Stimulated activated memory B cell treated with anti-CD40 and anti-IgM and Interleukin-4, amounts not matched to agents 10 μg/mL and 1 μg/mL and 100 μg/mL, for 72 hours (primary cell): ENCODE data around the gene PLXNA1.

Source experiments
- ATAC-seq: fragments of 150-1000 bp; cut with Tn5 transposase; 2 replicates; pipeline ENCODE4 v1.10.0; 2021
- H3K27ac Mint-ChIP-seq: one replicate; pipeline ENCODE4 v1.8.0; 2022; ENCODE audit warnings: mild to moderate bottlenecking, mixed read lengths
- H3K27me3 Mint-ChIP-seq: one replicate; pipeline ENCODE4 v1.8.0; 2022; ENCODE audit warnings: mixed read lengths
- H3K36me3 Mint-ChIP-seq: one replicate; pipeline ENCODE4 v1.8.0; 2022; ENCODE audit warnings: mixed read lengths
- H3K4me1 Mint-ChIP-seq: one replicate; pipeline ENCODE4 v1.8.0; 2022; ENCODE audit warnings: mixed read lengths
- H3K4me3 Mint-ChIP-seq: one replicate; pipeline ENCODE4 v1.8.0; 2022; ENCODE audit warnings: mild to moderate bottlenecking, moderate library complexity, mixed read lengths
- H3K9me3 Mint-ChIP-seq: one replicate; pipeline ENCODE4 v1.8.0; 2022; ENCODE audit warnings: mixed read lengths

Gene PLXNA1

DNA sequence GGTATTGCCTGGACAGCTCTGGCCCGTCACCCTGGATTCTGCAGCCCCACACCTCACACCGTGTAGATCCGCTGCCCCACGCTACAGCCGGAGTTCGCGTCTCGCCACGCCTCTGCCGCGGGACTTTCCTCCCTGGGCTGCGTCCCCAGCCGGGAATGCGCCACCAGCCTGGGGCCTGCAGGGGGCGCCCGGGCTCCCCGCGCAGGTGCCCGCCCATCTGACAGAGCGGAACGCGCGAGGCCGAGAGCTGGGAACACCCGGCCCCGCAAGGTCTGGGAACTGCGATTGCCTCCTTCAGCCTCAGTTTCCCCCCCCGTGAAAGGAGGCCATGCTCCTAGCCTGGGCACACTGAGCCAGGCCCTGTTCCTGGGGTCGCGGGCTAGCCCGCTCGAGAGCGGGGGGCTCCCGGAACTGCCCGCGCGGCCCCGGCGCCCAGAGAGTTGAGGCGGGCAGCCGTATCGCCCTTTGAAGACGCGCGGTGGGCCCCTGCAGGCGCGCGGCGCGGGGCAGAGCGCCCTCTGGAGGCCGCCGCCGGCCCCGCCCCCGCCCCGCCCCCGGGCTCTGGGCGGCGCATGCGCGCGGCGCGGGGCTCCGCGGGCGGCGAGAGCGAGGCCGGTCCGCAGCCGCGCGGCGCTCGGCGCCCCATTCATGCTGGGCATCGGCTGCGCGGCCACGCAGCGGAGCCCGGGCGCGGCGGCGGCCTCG lies at the start of gene PLXNA1:
PLXNA1 (plus strand) TSS at position 645 of the 705 bp plus-strand sequence. CDS start 5,479 bp downstream, outside the sequence.
- Mint-ChIP-seq H3K4me3 (peak within 1 kb of the TSS; percentile 84), H3K4me1 (peaks cover 55% of the 10 kb centered on the region), H3K36me3 (no peaks in the 10 kb centered on the region), H3K27ac (peak within 1 kb of the TSS; percentile 88), H3K9me3 (no peaks in the 10 kb centered on the region), H3K27me3 (peaks cover 31% of the 10 kb centered on the region)
- ATAC-seq, result peak; percentile 78

DNA sequence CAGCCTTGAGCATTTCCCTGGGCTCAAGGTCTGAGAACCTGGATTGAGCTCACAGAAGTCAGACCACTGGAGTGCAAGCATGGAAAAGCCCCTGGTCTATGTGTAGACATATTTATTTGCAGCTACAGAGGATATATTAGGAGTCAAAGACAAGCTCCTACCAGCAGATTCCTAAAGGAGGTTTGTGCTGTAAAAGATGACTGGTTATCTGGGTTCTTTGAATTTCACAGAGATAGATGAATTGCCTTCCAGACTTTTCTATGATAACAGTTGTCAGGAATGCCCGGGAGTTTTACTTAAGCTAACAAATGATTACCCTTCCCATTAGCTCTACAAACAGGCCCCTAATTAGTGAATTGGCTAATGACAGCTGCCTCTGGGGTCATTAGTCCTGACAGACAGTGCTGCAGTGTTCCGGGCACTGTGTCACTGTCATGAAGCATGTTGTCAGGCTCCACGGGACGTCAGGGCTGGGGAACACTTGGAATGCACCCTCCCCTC lies 48.8 kb upstream of the PLXNA1 start:
- Mint-ChIP-seq H3K4me1 (no peaks in the 10 kb centered on the region), H3K9me3 (no peaks in the 10 kb centered on the region), H3K36me3 (peaks cover 21% of the 10 kb centered on the region), H3K27me3 (no peaks in the 10 kb centered on the region), H3K4me3 (no peak overlapping the region), H3K27ac (no peak overlapping the region)
- no peak for ATAC-seq

- no peaks in the 10 kb centered on the region for H3K9me3 Mint-ChIP-seq
- H3K4me1 Mint-ChIP-seq, result no peaks in the 10 kb centered on the region
- no peak for ATAC-seq
Observed at GRCh38 chr3:126934991-126935390, 47.9 kb upstream of the PLXNA1 start.

DNA sequence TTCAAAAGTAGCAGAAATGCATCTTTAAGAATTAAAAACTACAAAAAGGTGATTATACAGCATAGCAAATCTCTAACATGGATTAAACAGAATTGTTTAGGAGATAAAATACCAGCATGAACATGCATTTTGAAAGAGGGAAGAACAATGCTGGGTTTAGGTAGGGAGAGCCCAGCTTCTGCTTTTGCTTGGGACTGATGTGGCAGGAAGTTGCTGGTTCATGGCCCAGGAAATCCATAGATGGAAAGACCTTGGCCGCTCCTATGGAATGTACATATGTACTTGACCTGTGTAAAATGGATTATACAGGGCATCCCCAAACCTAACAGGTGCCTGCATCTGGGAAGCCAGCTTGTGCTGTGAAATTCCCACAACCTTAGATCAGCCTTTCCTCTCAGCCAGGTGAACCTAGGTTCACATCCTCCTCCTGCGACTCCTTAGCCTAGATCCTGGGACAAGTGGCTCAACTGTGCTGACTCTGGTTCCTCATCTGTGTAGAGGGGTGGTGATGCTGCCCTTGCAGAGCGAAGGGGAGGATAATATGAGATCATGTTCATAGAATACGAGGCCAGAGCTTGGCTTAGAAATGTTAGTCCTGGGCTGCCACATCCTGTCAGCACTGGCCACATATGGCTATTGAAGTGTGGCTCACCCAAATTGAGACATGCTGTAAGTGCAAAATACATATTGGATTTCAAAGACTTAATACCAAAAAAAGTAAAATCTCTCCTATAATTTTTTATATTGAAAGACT lies 47.0 kb upstream of the PLXNA1 start:
- H3K27ac Mint-ChIP-seq, result no peak overlapping the region

More at GRCh38 chr3:126934991-126935390, 47.9 kb upstream of the PLXNA1 start:
- no peak overlapping the region for H3K4me3 Mint-ChIP-seq
- no peak overlapping the region for H3K27ac Mint-ChIP-seq
- H3K36me3 Mint-ChIP-seq, result peaks cover 15% of the 10 kb centered on the region
- no peaks in the 10 kb centered on the region for H3K27me3 Mint-ChIP-seq

DNA sequence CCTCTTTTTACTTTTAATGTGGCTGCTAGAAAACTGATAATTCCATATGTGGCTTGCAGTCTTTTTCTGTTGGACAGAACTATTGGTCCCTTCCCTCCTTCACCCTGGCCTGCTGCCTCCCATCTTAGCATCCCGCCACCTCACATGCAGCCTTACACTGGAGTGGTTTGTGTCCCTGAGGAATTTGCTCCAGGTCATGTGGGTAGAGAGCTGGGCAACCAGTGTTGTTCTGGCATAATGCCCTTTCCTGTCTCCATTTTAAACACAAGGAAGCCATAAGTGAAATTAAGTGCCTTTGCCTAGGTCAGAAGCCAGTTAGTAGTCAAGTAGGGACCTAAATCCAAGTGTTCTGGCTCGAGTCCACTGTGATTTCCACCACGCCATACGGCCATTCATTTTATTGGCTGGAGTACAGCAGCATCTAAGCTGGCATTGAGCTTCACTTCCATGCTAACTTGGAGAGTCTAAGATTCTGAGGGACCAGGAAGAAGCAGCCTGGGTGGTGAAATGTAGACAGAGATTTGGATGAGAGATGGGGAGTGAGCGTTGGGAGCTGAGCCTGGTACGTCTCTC lies 46.0 kb upstream of the PLXNA1 start:
- H3K36me3 Mint-ChIP-seq, result peaks cover 9% of the 10 kb centered on the region
- H3K27ac Mint-ChIP-seq, result no peak overlapping the region
- peaks cover 5% of the 10 kb centered on the region for H3K4me1 Mint-ChIP-seq
- no peaks in the 10 kb centered on the region for H3K27me3 Mint-ChIP-seq
- no peak overlapping the region for H3K4me3 Mint-ChIP-seq
- ATAC-seq, result no peak
- no peaks in the 10 kb centered on the region for H3K9me3 Mint-ChIP-seq

More for the DNA sequence above, 47.0 kb upstream of the PLXNA1 start:
- Mint-ChIP-seq H3K36me3 (peaks cover 7% of the 10 kb centered on the region), H3K4me1 (no peaks in the 10 kb centered on the region), H3K4me3 (no peak overlapping the region), H3K27me3 (no peaks in the 10 kb centered on the region), H3K9me3 (no peaks in the 10 kb centered on the region)
- ATAC-seq, result no peak

GRCh38 chr3:126937533-126937932 lies 45.4 kb upstream of the PLXNA1 start:
- Mint-ChIP-seq H3K9me3 (no peaks in the 10 kb centered on the region), H3K4me3 (no peak overlapping the region), H3K4me1 (peaks cover 6% of the 10 kb centered on the region), H3K36me3 (peaks cover 13% of the 10 kb centered on the region), H3K27ac (no peak overlapping the region), H3K27me3 (no peaks in the 10 kb centered on the region)
- no peak for ATAC-seq

DNA sequence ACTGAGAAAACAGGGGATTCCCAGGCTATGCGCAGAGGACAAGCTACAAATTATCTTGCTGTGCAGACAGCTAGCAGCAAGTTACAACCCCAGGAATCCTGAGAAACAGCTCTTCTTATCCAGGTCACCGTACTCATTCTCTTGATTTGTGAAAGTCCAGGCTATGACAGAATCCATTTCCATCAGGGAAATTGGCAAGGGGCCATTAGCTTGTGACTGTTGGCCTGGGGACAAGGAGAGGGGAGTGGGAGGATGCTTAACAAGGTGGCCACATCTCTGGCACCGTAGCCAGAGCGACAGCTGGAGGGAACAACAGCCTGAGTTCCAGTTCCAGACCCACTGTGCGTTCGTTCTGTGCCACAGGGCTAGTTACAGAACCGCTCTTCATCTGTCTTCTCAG lies 44.9 kb upstream of the PLXNA1 start:
- ATAC-seq, result no peak
- Mint-ChIP-seq H3K9me3 (no peaks in the 10 kb centered on the region), H3K4me1 (peaks cover 6% of the 10 kb centered on the region), H3K4me3 (no peak overlapping the region), H3K27me3 (no peaks in the 10 kb centered on the region), H3K27ac (no peak overlapping the region), H3K36me3 (peaks cover 16% of the 10 kb centered on the region)

DNA sequence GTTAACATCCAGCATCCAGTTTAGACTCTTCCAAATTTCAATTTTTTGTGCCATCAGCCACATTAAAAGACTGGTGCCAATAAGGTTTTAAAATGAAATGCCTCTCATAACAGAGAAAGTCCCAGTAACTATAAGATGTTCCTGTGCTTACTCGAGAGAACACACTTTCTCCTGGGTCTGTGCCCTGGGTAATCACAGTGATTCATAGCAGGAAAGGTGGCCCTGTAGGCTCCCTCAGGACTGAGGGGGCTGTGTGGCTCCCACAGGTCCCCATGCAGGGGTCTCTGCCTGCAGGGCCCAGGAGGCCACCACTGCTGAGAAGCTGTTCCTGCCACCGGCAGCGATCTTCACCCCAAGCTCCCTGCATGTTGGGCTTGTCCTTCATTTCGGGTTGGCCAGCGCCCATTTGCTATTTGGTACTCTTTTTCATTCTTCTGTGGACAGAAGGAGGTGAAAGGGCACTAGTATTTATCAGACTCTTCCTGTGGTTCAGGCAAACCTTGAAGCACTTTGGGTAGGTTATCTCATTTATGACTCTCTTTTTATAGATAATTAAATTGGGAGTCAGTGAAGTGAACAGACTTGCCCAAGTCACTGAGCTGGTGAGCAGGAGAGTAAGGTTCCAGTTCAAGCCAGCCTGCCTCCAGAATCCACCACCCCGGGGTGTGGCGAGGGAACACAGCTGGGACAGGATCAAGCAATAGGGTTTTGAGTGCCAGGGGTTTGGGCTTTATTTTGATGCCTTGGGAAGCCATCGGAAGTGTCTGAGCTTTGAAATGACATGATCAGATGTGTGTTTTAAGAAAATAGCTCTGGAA lies 44.2 kb upstream of the PLXNA1 start:
- no peak for ATAC-seq
- no peak overlapping the region for H3K4me3 Mint-ChIP-seq

GRCh38 chr3:126939338-126939718 lies 43.6 kb upstream of the PLXNA1 start:
- peaks cover 20% of the 10 kb centered on the region for H3K36me3 Mint-ChIP-seq
- H3K4me1 Mint-ChIP-seq, result peaks cover 18% of the 10 kb centered on the region
- no peak for ATAC-seq
- H3K9me3 Mint-ChIP-seq, result no peaks in the 10 kb centered on the region
- H3K4me3 Mint-ChIP-seq, result no peak overlapping the region
- no peaks in the 10 kb centered on the region for H3K27me3 Mint-ChIP-seq
- no peak overlapping the region for H3K27ac Mint-ChIP-seq

More for the DNA sequence above, 44.2 kb upstream of the PLXNA1 start:
- Mint-ChIP-seq H3K27me3 (no peaks in the 10 kb centered on the region), H3K27ac (no peak overlapping the region), H3K4me1 (peaks cover 12% of the 10 kb centered on the region), H3K9me3 (no peaks in the 10 kb centered on the region), H3K36me3 (peaks cover 19% of the 10 kb centered on the region)

GRCh38 chr3:126939733-126940132 lies 43.2 kb upstream of the PLXNA1 start:
- Mint-ChIP-seq H3K27me3 (no peaks in the 10 kb centered on the region), H3K36me3 (peaks cover 24% of the 10 kb centered on the region), H3K4me3 (no peak overlapping the region), H3K9me3 (no peaks in the 10 kb centered on the region), H3K4me1 (peaks cover 22% of the 10 kb centered on the region), H3K27ac (no peak overlapping the region)
- ATAC-seq, result no peak

- no peak for ATAC-seq
- no peak overlapping the region for H3K4me3 Mint-ChIP-seq
- peaks cover 31% of the 10 kb centered on the region for H3K36me3 Mint-ChIP-seq
- no peak overlapping the region for H3K27ac Mint-ChIP-seq
- H3K27me3 Mint-ChIP-seq, result no peaks in the 10 kb centered on the region
- peaks cover 28% of the 10 kb centered on the region for H3K4me1 Mint-ChIP-seq
- no peaks in the 10 kb centered on the region for H3K9me3 Mint-ChIP-seq
Observed at GRCh38 chr3:126941721-126942270, 41.1 kb upstream of the PLXNA1 start.

- ATAC-seq, result no peak
- H3K27ac Mint-ChIP-seq, result peak overlapping the region; percentile 8
- H3K4me1 Mint-ChIP-seq, result peaks cover 28% of the 10 kb centered on the region
- no peak overlapping the region for H3K4me3 Mint-ChIP-seq
- peaks cover 37% of the 10 kb centered on the region for H3K36me3 Mint-ChIP-seq
- H3K9me3 Mint-ChIP-seq, result no peaks in the 10 kb centered on the region
- H3K27me3 Mint-ChIP-seq, result no peaks in the 10 kb centered on the region
Observed at GRCh38 chr3:126944089-126944965, 38.6 kb upstream of the PLXNA1 start.

DNA sequence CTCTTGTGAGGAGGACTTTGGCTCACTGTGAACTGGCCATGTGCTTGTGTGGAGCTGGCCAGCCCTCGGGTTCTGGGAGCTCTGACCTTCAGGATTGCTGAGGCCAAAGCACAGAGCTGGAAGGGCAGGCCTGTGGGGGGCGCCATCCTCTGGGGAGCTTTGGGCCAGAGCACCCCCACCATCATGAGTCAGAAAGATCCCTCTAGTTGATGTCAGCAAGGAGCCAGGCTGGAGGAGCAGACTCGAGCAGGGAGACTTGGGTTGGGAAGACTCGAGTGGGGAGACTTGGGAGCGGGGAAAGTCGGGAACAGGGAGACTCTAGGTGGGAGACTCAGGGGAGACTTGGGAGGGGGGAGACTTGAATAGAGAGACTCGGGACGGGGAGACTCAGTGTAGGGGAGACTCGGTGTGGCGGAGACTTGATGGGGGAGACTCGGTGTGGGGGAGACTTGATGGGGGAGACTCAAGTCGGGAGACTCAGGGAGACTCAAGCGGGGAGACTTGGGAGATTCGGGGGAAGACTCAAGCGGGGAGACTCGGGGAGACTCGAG lies 37.7 kb upstream of the PLXNA1 start:
- Mint-ChIP-seq H3K27me3 (no peaks in the 10 kb centered on the region), H3K9me3 (no peaks in the 10 kb centered on the region), H3K4me1 (peaks cover 28% of the 10 kb centered on the region), H3K36me3 (peaks cover 37% of the 10 kb centered on the region), H3K27ac (no peak overlapping the region), H3K4me3 (no peak overlapping the region)
- ATAC-seq, result no peak

DNA sequence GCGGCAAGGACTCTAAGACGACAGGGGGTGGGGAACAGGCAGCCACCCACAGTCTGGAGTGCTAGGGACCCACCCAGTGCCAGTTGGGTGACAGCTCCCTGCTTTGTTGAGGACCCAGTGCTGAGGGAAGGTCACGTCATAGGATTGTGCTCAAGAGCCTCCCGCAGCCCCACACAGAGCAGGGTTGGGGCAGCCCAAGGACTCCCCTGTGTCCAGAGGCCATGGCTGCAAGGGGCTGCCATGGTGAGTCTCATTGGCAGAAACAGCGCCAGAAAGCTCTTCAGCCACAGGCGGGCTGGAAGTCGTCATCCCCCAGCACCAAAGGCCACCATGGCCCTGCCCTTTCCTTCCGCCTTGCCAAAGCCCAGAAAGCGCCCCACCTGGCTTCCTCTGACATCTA lies 37.0 kb upstream of the PLXNA1 start:
- Mint-ChIP-seq H3K4me3 (no peak overlapping the region), H3K27me3 (no peaks in the 10 kb centered on the region)
- ATAC-seq, result no peak

More for the DNA sequence above, 37.0 kb upstream of the PLXNA1 start:
- H3K27ac Mint-ChIP-seq, result no peak overlapping the region
- H3K4me1 Mint-ChIP-seq, result peaks cover 28% of the 10 kb centered on the region
- no peaks in the 10 kb centered on the region for H3K9me3 Mint-ChIP-seq
- H3K36me3 Mint-ChIP-seq, result peaks cover 37% of the 10 kb centered on the region
